ENCODE results near the gene CNTNAP5.

GRCh38 chr2:124919296-124919695 lies 894.2 kb downstream of the CNTNAP5 start:
- TF ChIP-seq POLR2AphosphoS5 (IDR thresholded peaks at IDR 0.05; ENCODE audit: insufficient read depth, low read depth, low read length) (no peak), POLR2A (IDR thresholded peaks at IDR 0.05; ENCODE audit: low read depth, low read length) (no peak), MAX (IDR thresholded peaks at IDR 0.05; ENCODE audit: insufficient read depth, insufficient read length) (no peak), EZH2 (IDR thresholded peaks at IDR 0.05; ENCODE audit: borderline replicate concordance, low read depth, low read length, severe bottlenecking) (no peak)
- TF ChIP-seq, protein P1, sequence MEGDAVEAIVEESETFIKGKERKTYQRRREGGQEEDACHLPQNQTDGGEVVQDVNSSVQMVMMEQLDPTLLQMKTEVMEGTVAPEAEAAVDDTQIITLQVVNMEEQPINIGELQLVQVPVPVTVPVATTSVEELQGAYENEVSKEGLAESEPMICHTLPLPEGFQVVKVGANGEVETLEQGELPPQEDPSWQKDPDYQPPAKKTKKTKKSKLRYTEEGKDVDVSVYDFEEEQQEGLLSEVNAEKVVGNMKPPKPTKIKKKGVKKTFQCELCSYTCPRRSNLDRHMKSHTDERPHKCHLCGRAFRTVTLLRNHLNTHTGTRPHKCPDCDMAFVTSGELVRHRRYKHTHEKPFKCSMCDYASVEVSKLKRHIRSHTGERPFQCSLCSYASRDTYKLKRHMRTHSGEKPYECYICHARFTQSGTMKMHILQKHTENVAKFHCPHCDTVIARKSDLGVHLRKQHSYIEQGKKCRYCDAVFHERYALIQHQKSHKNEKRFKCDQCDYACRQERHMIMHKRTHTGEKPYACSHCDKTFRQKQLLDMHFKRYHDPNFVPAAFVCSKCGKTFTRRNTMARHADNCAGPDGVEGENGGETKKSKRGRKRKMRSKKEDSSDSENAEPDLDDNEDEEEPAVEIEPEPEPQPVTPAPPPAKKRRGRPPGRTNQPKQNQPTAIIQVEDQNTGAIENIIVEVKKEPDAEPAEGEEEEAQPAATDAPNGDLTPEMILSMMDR (IDR thresholded peaks at IDR 0.05; ENCODE audit: extremely low read depth in 1 of 2, insufficient read depth in 1 of 2, low read depth in 1 of 2, low read length in 2 of 2), result no peak

Measured in endothelial cell of umbilical vein (primary cell).